Right lobe of liver (tissue), 4 donors: Measurements from ENCODE around the gene PCNX2.

Experiments
- CTCF ChIP-seq, 4 donors: fragments of 200-600 bp in 3 of 4; fragments of 450-650 bp in 1 of 4; IDR thresholded peaks; one replicate each; pipeline versions ENCODE4 v1.5.1 to v1.8.0; 2016 to 2022; ENCODE audit warnings: antibody characterized with exemption in 4 of 4, mild to moderate bottlenecking in 2 of 4
- POLR2A ChIP-seq: fragments of 450-650 bp; IDR thresholded peaks from one replicate; pipeline ENCODE4 v1.6.1; 2017; ENCODE audit warnings: antibody characterized with exemption, mild to moderate bottlenecking
- donor health status: DM: no; HTN: no; CAD: no.
- donor health status: DM: no; HTN: no; CAD: no.
- donor health status: DM: no; HTN: yes; CAD: no.

DNA sequence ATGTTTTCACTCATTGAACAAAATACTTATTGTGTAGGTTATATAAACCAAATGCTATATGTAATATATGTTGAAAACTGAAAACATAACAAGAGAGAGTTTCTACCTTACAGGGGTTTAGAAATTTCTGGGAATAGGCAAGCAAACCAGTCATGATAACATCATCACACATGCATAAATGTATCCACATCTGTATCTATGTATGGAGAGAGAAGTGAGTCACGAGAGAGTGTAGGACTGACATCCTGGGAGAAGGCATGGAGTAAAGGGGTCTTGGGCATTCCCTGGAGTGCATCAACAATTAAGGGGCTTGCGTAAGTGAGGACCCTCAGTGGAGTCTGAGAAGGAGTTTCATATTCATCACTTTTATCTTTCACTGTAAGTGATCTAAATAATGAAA is 65.5 kb downstream of the PCNX2 start:
- no peak for TF ChIP-seq CTCF (IDR thresholded peaks at IDR 0.05)
- TF ChIP-seq POLR2A: no peak
